HG03378 (cell line): Measurements from ENCODE around the gene BRINP1.
A peak's percentile ranks its signal among the peaks of the same experiment; 100 is the strongest.

Experiments
- ATAC-seq: cut with Tn5 transposase; IDR thresholded peaks from one replicate; pipeline ENCODE4 v1.9.1; 2021; ENCODE audit warnings: mild to moderate bottlenecking, moderate library complexity; ENCODE audit not compliant: unreplicated experiment

BRINP1 gene

DNA sequence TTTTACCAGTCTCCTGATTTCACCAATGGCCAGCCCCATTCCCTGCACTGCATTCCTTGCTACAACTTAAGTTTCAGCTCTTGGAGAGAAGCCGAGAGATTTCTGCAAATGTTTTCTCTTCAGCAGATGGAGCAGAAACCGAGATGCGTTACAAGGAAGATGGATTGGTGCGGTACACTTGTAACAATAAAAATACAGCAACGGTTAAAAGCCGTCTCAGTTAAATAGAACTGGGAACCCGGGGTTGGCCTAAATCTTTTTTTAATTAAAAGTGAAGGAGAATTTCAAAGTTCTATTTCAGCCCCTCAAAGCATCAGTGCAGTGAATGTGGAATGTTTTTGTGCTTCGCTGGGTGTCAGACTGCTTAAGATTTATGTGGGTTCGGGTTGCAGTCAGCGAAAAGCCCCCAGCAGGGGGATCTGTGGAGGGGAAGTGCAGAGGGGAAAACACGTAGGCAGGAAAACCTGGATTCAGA, 19.8 kb downstream of the BRINP1 start:
- no peak for ATAC-seq

DNA sequence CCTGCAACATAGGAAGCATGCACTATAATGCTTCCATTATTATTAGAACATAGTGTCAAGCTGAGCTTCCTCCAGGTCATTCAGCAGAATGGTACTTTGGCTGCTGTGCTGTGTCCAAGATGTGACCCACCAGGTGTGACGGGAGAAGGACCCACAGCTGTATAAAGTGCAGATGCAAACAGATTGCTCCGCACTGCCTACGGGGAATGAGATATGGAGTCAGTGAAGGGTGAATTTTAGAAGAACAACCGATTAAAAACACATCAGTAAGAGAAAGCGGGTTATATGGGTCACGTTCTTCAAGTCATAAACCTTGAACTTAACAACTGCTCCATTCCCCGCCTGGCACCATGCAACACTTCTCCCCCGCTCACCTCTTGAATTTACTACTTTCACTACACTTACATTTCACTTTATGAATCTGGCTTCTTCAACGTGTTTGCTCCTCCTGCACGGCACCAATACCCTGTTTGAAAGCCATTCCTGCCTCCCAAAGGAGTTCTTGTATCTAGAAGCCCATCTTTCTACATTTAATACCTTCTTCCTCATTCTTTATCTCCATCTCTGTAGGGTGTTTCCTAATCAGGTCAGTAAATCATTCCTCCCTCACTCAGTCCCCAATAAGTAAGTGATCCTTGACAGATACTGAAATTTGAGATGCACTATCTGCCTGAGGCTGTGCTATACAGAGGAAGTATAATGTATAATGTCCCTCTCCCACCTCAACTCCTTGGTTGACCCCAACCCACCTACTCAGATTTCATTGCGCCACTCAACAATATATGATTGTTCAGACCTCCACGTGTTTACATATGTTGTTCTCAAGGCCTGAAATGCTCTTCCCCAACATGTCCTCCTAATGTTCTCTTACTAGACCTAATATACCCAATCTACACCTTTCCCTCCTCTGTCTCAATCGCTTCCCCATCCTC, 25.9 kb downstream of the BRINP1 start:
- ATAC-seq, result no peak

DNA sequence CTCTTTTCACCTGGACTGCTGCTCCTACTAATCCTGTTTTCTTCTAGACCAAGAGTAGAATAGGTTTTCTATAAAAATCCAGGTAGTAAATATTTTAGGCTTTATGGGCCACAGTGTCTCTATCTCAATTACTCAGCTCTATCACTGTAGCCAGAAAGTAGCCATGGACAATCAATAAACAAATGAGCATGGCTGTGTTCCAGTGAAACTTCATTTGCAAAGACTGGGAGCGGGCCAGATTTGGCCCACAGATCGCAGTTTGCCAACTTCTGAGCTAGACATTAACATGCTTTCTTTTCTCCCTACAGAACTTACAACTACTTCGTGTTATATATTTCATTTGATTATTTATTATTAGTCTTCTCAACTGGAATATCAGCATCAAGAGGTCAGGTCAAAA, 30.2 kb downstream of the BRINP1 start:
- no peak for ATAC-seq

DNA sequence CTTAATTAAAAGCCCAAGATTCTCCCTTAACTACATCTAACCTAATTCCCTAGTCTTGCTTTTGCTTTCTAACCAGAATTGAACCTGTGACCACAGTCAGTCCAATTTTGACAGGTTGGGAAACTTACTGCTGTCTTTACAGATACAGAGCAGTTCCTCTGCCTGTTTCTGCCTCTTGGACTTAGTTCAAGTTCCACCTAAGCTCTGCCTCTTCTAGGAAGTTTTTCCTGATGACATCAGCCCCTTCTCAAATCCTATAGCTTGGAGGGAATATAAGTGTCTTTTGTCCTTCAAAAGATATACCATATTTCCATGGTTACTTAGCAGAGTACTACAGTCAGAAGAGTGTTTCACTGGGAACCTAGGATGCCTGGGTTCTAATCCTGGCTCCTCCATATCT, 31.7 kb downstream of the BRINP1 start:
- ATAC-seq, result no peak

DNA sequence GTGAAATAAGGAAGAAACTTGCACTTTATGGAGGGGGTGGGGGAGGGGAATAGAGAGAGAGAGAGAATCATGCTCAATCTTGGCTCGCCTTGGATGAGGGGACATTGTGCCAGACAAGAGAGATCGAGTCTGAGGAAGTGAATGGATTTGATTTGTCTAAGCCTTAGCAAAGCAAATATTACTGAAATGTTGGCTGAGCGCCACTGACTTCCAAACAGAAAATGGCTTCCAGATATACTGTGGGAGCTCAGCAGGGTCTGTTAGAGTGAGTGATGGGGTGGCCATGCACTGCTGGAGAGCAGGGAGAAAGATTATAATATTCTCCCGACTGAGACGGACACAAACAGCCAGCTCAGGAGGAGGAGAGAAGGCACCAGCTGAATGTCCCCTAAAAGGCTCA, 34.5 kb downstream of the BRINP1 start:
- no peak for ATAC-seq

DNA sequence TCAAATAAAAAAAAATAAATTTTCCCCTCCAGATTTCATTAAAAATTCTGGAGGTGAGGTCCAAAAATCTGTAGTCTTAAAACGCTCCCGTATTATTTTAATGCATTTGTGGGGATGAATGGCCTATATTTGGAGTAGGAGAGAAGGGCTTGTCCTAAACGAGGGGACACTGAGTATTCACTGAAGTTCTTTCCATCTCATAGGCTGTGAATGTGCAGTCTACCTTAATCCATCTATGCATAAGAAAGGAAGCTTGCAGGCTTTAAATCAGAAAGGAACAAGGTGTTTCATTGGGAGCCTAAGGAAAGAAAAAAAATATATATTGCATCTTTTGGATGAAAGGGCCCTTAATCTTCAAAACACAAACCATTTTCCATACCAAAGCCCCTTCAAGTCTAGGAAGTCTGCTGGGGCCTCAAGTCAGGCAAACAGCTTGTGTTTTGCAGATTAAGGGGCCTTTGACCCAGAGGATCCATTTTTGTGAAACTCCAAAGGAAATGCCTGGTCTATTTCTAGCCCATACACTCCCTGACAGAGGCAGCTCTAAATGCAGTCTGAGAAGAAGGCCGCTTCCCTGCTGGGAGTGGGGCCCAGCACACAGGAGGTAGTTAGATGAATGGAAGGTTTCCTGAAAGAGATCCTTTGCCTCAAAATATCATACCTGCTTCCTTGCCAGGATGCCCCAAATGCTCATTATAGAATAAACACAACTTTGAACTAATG, 35.6 kb downstream of the BRINP1 start:
- ATAC-seq, result no peak

- no peak for ATAC-seq
Measured at GRCh38 chr9:119332522-119332921, 36.7 kb downstream of the BRINP1 start.

- ATAC-seq, result no peak
Measured at GRCh38 chr9:119322184-119322583, 47.1 kb downstream of the BRINP1 start.

DNA sequence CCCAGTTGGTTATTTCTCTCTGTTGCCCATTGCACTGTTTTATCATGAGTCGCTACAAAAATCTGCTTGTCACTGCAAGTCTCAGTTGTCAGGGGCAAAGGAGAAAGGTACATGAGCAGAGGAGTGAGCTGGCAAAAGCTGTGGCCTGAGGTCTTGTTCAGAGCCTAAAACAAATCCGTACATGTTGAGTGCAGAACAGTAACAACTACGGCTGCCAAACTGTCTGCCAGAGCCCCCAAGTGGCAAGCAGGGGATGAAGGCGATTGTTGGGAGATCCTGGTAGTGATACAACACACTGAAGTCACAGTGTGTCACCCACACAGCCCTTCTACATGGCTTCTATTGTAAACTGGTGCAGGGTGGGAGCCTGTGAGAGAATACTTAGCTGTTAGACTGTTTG, 50.9 kb downstream of the BRINP1 start:
- no peak for ATAC-seq

- ATAC-seq, result no peak
Measured at GRCh38 chr9:119313846-119314245, 55.4 kb downstream of the BRINP1 start.

DNA sequence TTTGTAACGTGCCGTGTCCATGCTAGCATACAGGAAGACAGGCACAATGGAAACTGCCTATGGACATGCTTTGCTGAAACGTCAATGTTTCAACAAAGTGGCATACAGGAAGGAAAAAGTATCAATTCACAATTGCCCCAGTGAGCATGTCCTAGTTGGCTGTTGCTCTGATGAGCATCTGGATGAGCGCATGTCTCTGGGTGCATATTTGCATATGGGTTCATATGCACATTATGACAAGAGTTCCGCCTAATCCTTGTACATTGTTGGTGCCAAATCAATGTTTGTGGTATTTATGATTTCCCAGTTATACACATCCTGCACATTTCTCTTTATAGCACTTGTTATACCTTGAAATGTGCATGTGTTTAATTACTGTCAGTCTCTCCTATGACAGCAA, 58.5 kb downstream of the BRINP1 start:
- ATAC-seq, result no peak

- no peak for ATAC-seq
Measured at GRCh38 chr9:119307471-119307870, 61.8 kb downstream of the BRINP1 start.

GRCh38 chr9:119304555-119304954, 64.7 kb downstream of the BRINP1 start:
- ATAC-seq, result no peak

DNA sequence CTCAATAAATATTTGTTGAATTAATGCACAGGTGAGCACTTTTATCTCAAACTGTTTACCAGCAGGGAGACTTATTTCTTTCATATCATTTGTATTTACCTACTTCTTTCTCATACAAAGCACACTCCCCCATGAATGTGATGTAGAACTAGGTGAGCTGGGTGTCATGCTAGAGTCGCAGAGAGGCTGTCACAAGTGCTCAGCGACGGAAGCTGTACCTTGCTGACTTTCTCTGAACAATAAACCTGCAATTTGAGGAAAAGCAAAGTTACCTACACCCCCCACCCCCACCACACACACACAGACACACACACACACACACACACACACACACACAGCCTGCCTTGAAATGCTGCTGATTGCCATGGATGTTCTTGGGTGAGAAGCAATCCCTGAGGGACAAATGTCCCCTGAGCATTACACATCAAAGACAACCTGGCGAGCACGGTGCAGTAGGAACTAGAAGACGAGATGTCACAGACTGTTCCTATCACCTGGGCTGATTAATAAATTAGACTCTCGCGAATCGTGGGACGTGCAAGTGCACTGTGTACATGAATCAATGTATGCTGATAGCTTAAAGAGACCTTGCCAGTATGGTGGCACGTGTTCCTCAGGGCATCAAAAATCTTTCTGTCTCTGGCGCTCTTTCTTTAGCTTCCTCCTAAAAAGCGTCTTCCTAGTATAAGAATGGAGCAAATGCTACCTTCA, 66.1 kb downstream of the BRINP1 start:
- ATAC-seq, result no peak

DNA sequence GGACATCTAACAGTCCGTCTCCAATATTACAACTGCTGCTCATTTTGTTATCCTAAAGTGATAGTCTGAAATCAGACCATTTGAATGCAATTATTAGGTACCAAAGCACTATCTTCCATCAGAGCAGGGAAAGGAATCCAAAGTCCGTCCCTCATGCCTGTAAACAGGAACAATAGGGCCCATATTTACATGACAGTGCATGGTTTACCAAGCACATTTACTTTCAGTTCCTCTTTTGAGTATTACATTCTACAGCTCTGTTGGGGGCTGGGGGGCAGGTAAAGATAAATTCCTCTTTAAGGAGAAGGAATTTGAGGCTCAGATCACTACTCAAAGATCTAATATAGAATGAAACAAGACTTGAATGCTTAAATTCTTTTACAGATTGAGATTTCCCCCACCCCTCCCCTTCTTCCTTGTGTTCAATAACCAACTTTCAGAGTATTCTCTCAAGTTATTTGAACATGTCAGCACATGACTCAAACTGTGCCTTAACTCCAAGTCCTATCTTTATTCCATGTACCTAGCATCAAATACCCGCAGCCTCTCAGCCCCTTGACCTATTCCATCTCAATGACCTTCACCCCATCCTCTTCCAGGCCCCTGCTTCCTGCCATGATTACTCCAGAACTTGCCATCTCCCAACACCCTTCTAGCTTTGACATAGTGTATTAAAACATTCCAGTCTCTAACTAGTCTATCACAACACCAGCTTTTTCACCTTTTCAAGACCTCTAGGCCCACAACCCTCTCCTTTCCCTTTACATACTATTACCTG, 71.0 kb downstream of the BRINP1 start:
- ATAC-seq, result peak; percentile 96

DNA sequence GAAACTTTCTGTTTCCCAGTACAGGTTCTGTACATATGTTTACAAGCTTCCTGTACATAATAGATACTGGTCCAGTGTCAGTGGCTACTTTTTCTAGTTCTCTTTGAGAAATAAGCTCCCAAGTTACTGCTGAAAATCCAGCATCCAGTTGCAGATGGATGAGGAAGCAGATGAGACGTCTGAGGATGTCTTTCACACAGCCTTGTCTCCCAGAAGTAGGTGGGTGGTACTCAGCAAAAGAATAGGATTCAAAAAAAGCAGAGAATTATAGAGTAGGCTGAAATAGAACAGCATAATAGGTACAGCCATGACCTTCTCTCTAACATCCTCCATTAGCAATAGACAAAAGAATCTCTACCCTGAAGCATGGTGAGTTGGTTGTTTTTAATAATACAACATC, 77.7 kb downstream of the BRINP1 start:
- no peak for ATAC-seq

DNA sequence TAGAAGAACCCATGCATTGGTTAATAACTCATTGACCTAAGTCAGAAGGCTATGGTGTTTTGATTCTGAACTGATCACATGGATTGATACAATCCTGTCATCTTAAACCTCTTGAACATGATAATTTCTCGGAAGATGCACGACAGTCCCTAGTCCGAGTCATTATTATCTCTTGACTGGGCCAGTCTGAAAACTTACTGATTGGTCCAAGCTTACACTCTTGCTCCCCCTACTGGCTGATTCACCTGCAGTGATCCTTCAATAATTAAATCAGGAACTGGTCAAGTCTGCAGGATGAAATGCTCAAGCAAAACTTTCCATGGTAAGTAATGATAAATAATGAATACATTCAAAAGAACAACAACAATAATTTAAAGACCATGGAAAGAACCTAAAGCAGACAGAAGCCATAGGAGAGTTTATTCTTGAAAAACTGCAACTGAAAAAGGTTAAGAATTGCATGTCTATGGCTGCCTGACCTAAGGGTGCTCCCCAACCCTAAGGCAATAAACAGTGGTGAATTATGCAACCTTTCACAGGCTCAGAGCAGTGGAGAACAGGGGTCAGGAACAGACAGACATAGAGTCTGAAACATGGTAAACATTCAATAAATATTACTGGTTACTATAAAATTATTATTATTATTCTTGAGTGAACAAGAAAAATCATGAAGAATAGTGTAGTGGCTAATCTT, 79.3 kb downstream of the BRINP1 start:
- no peak for ATAC-seq

GRCh38 chr9:119284587-119285337, 84.5 kb downstream of the BRINP1 start:
- no peak for ATAC-seq

- no peak for ATAC-seq
Measured at GRCh38 chr9:119284118-119284517, 85.1 kb downstream of the BRINP1 start.
